Superior temporal gyrus (tissue), 1 donor: Measurements from ENCODE around the gene BCOR.

ENCODE experiments used
- DNase-seq: peaks from one replicate; pipeline ENCODE4 v3.0.0-alpha.2; 2016; ENCODE audit errors: extremely low spot score

BCOR gene

GRCh38 chrX:40084471-40085101 lies 13.2 kb downstream of the BCOR start:
- no peak for DNase-seq

GRCh38 chrX:40083979-40084359 lies 13.8 kb downstream of the BCOR start:
- no peak for DNase-seq

- no peak for DNase-seq
Observed at GRCh38 chrX:40083120-40083978, 14.4 kb downstream of the BCOR start.

GRCh38 chrX:40082447-40083119 lies 15.2 kb downstream of the BCOR start:
- DNase-seq = no peak

GRCh38 chrX:40081679-40082068 lies 16.1 kb downstream of the BCOR start:
- DNase-seq = no peak

- DNase-seq = no peak
Observed at GRCh38 chrX:40080894-40081678, 16.7 kb downstream of the BCOR start.

- no peak for DNase-seq
Observed at GRCh38 chrX:40079572-40079971, 18.2 kb downstream of the BCOR start.

GRCh38 chrX:40078489-40079227 lies 19.1 kb downstream of the BCOR start:
- DNase-seq = no peak

- no peak for DNase-seq
Observed at GRCh38 chrX:40077906-40078305, 19.9 kb downstream of the BCOR start.

- DNase-seq = no peak
Observed at GRCh38 chrX:40076750-40077575, 20.8 kb downstream of the BCOR start.

GRCh38 chrX:40074959-40075332 lies 22.8 kb downstream of the BCOR start:
- DNase-seq = no peak

GRCh38 chrX:40074080-40074958 lies 23.4 kb downstream of the BCOR start:
- DNase-seq = peak; percentile 8

GRCh38 chrX:40073439-40074054 lies 24.2 kb downstream of the BCOR start:
- DNase-seq = no peak

GRCh38 chrX:40072246-40072645 lies 25.5 kb downstream of the BCOR start:
- no peak for DNase-seq

- no peak for DNase-seq
Observed at GRCh38 chrX:40068048-40068447, 29.7 kb downstream of the BCOR start.

- no peak for DNase-seq
Observed at GRCh38 chrX:40066700-40067099, 31.1 kb downstream of the BCOR start.

- no peak for DNase-seq
Observed at GRCh38 chrX:40065296-40066046, 32.3 kb downstream of the BCOR start.

- DNase-seq = no peak
Observed at GRCh38 chrX:40064055-40064597, 33.6 kb downstream of the BCOR start.
